ENCODE data around the gene KCTD11. TPM values are rescaled to one million over a fixed set of nuclear protein-coding genes. Genes with fewer than 3 reads are reported as not detected.
A peak's percentile ranks its signal among the peaks of the same experiment; 100 is the strongest.

The KCTD11 gene
- total and polyA plus RNA-seq, 4 donors, result 0.39 to 3.5 (median 1.4) TPM

- TF ChIP-seq REST (IDR thresholded peaks at IDR 0.05), result no peak
- no peak for TF ChIP-seq FOXA2 (IDR thresholded peaks at IDR 0.05)
Measured at GRCh38 chr17:7393613-7394451, 41.9 kb downstream of the KCTD11 start (continued).

- H3K9ac ChIP-seq (ENCODE audit: low read depth in 1 of 2, low read length in 2 of 2), result peak within 1 kb of the TSS; percentile 79 to 88
- peaks cover 0 to 6% (median 0%) of the 10 kb centered on the region in 4 donors for H3K36me3 ChIP-seq (ENCODE audit: control insufficient read depth in 4 of 4, insufficient read depth in 3 of 4, low read depth in 1 of 4, low read length in 3 of 4)
- under 1% methylated on average over 71 of the region's 71 CpGs for WGBS
- no peaks in the 10 kb centered on the region for H3K9me3 ChIP-seq (ENCODE audit: control insufficient read depth in 4 of 4, low read length in 3 of 4)
- H3K27me3 ChIP-seq (ENCODE audit: control insufficient read depth in 4 of 4, insufficient read depth in 4 of 4, low read length in 3 of 4), result no peaks in the 10 kb centered on the region
- H3K27ac ChIP-seq (ENCODE audit: low read depth in 1 of 2, low read length in 2 of 2), result peak within 1 kb of the TSS; percentile 74 to 94
- TF ChIP-seq GABPA (IDR thresholded peaks at IDR 0.05 in 1 of 2, conservative IDR thresholded peaks at IDR 0.05 in 1 of 2), result peak in 1 of 2 donors; percentile 40
- TF ChIP-seq REST (IDR thresholded peaks at IDR 0.05), result peak; percentile 17
- peak; percentile 39 for TF ChIP-seq YY1 (IDR thresholded peaks at IDR 0.05)
- TF ChIP-seq RXRA (IDR thresholded peaks at IDR 0.05), result no peak
- H3K4me1 ChIP-seq (ENCODE audit: control insufficient read depth in 4 of 4, insufficient read depth in 4 of 4, low read length in 3 of 4), result peaks cover 0 to 15% (median 8%) of the 10 kb centered on the region in 4 donors
- DNase-seq (ENCODE audit: low spot score), result peak; percentile 88
- peak within 1 kb of the TSS; percentile 69 to 85 (median 73) for H3K4me3 ChIP-seq (ENCODE audit: low read depth in 1 of 3, low read length in 3 of 3)
Measured at GRCh38 chr17:7394452-7395191, 42.7 kb downstream of the KCTD11 start, which contains the start of gene PLSCR3. Gene PLSCR3 (minus strand): TSS chr17:7394525. CDS start chr17:7394110, 415 bp downstream.

- no peak for DNase-seq (ENCODE audit: low spot score)
- Histone ChIP-seq H3K9me3 (ENCODE audit: control insufficient read depth in 4 of 4, low read length in 3 of 4) (no peaks in the 10 kb centered on the region), H3K9ac (ENCODE audit: low read depth in 1 of 2, low read length in 2 of 2) (no peak overlapping the region), H3K27ac (ENCODE audit: low read depth in 1 of 2, low read length in 2 of 2) (no peak overlapping the region), H3K4me3 (ENCODE audit: low read depth in 1 of 3, low read length in 3 of 3) (no peak overlapping the region), H3K27me3 (ENCODE audit: control insufficient read depth in 4 of 4, insufficient read depth in 4 of 4, low read length in 3 of 4) (no peaks in the 10 kb centered on the region), H3K36me3 (ENCODE audit: control insufficient read depth in 4 of 4, insufficient read depth in 3 of 4, low read depth in 1 of 4, low read length in 3 of 4) (peaks cover 0 to 2% (median 0%) of the 10 kb centered on the region in 4 donors), H3K4me1 (ENCODE audit: control insufficient read depth in 4 of 4, insufficient read depth in 4 of 4, low read length in 3 of 4) (peaks cover 0 to 15% (median 8%) of the 10 kb centered on the region in 4 donors)
- 91% methylated on average over 4 of the region's 4 CpGs for WGBS
- no peak for TF ChIP-seq CTCF (IDR thresholded peaks at IDR 0.05; ENCODE audit: low read depth, low read length, missing input control)
- TF ChIP-seq NR2F2 (IDR thresholded peaks at IDR 0.05), result no peak
- TF ChIP-seq ATF3 (IDR thresholded peaks at IDR 0.05), result no peak
- TF ChIP-seq GABPA (IDR thresholded peaks at IDR 0.05 in 1 of 2, conservative IDR thresholded peaks at IDR 0.05 in 1 of 2), result no peak
- TF ChIP-seq HNF4G (IDR thresholded peaks at IDR 0.05), result no peak
- TF ChIP-seq REST (IDR thresholded peaks at IDR 0.05), result no peak
- TF ChIP-seq ZBTB33 (IDR thresholded peaks at IDR 0.05), result no peak
Measured at GRCh38 chr17:7396147-7396546, 44.2 kb downstream of the KCTD11 start.

All from liver (tissue), 9 donors.